Coronary artery (tissue), 2 donors: ENCODE results near the gene ARL6IP5.

Experiments used
- DNase-seq: peaks from one replicate; pipeline ENCODE4 v3.0.0-alpha.2; 2017; ENCODE audit warnings: low spot score
- H3K27ac ChIP-seq, 2 donors: fragments of 200-600 bp; sonication (generic); one replicate each; pipeline ENCODE4 v1.5.1; 2016 to 2019
- H3K4me3 ChIP-seq: fragments of 200-600 bp; sonication (generic); 2 replicates; pipeline ENCODE4 v1.5.1; 2016; ENCODE audit warnings: mild to moderate bottlenecking, moderate library complexity
- CTCF ChIP-seq: fragments of 200-600 bp; sonication (generic); IDR thresholded peaks from one replicate; pipeline ENCODE4 v1.5.1; 2019; ENCODE audit warnings: antibody characterized with exemption

ARL6IP5 gene

GRCh38 chr3:69137412-69137811 lies 52.7 kb downstream of the ARL6IP5 start:
- TF ChIP-seq CTCF, result no peak
- Histone ChIP-seq H3K4me3 (no peak overlapping the region), H3K27ac (no peak overlapping the region)
- no peak for DNase-seq

GRCh38 chr3:69141313-69141712 lies 56.6 kb downstream of the ARL6IP5 start:
- no peak for TF ChIP-seq CTCF
- Histone ChIP-seq H3K4me3 (no peak overlapping the region), H3K27ac (no peak overlapping the region)
- no peak for DNase-seq

GRCh38 chr3:69142090-69142489 lies 57.4 kb downstream of the ARL6IP5 start:
- H3K27ac ChIP-seq, result no peak overlapping the region
- no peak for DNase-seq
- TF ChIP-seq CTCF, result no peak
- H3K4me3 ChIP-seq, result no peak overlapping the region

GRCh38 chr3:69142797-69143454 lies 58.2 kb downstream of the ARL6IP5 start:
- no peak for DNase-seq
- no peak for TF ChIP-seq CTCF
- H3K27ac ChIP-seq, result no peak overlapping the region
- H3K4me3 ChIP-seq, result no peak overlapping the region

- H3K4me3 ChIP-seq, result no peak overlapping the region
- H3K27ac ChIP-seq, result no peak overlapping the region
- TF ChIP-seq CTCF, result no peak
- no peak for DNase-seq
Observed at GRCh38 chr3:69143612-69144011, 58.9 kb downstream of the ARL6IP5 start.

- TF ChIP-seq CTCF, result no peak
- no peak overlapping the region for H3K4me3 ChIP-seq
- H3K27ac ChIP-seq, result no peak overlapping the region
- no peak for DNase-seq
Observed at GRCh38 chr3:69144631-69145245, 60.0 kb downstream of the ARL6IP5 start.

- DNase-seq, result no peak
- Histone ChIP-seq H3K4me3 (no peak overlapping the region), H3K27ac (no peak overlapping the region)
- no peak for TF ChIP-seq CTCF
Observed at GRCh38 chr3:69145688-69146087, 61.0 kb downstream of the ARL6IP5 start.
